HCEC 1CT (cell line): ENCODE data around the gene UACA.
"Not testable (repeated sequence)": the region's sequence is repeated elsewhere in the genome, so short reads cannot be mapped to it uniquely, and the experiment has no call there.

Source experiments
- DNase-seq: peaks from one replicate; pipeline ENCODE4 v3.0.0-alpha.2; 2017

The UACA gene

GRCh38 chr15:70707686-70708300, 55.6 kb downstream of the UACA start:
- DNase-seq, result no peak

GRCh38 chr15:70704731-70705130, 58.6 kb downstream of the UACA start:
- no peak for DNase-seq

DNA sequence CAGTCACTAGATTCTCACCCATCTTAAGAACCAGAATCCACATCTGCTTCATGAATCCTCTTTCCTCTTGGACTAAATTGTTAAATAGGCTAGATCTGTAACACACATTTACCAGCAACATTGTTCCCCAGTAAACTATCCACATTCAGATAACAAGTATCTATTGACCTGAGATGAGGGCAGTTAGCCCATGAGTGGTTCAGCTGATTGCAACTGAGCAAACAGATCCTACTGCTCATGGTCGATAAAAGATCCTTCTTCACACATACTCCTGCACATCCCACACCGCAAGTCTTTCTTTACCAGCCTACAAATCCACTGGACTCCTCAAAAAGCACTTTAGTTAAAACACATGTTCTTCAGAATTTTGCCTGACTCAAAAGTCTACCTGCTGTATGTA, 59.2 kb downstream of the UACA start:
- DNase-seq, result no peak

GRCh38 chr15:70703096-70703878, 60.1 kb downstream of the UACA start:
- peak; percentile 26 for DNase-seq

GRCh38 chr15:70702584-70702983, 60.8 kb downstream of the UACA start:
- DNase-seq, result no peak

DNA sequence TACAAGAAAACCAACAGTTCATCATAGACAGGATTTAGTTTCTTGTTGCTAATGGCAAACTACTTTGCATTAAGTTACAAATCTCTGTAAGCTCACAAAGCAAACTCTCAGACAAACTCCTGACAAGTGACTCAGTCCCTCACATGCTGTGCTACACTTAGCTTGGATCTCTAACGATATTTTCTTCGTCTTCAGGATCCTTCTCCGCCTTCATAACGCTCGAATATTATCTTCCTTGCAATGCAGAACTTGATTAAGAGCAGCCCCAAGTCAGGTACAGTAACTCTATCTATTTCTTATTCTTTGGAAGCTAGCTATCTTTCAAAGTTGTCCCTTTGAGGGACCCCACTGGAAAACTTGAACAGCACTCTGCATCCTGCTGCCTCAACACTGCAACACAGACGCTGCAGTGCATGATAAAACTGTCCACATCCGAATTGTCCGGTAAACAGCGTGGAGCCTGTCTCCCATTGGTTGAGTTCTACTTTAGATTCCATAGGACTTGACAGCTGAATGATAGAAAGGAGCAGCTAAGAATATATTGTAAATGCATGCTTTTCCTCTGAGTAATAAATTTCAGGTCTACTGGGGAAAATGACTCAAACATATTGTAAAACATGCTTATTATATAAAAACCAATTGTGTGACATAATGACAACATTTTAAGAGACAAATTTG, 61.3 kb downstream of the UACA start:
- peak; percentile 59 for DNase-seq

DNA sequence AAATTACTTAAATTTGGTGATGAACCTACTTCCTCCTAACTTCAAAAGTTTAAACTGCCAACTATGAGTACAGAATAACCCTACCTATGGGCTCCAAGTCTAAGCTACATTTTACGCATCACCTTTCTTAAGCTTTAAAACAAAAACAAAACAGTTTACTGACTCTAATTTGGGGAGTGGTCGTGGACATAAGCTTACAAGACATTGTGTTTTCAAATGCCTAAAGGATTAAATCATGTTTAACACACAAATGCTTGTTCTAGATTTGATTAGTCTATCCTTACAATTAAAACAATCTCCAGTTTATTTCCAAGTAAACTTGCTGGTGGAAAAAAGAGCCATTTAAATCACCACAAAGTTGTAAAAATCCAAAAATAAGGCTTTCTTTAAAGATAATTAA, 62.2 kb downstream of the UACA start:
- no peak for DNase-seq

DNA sequence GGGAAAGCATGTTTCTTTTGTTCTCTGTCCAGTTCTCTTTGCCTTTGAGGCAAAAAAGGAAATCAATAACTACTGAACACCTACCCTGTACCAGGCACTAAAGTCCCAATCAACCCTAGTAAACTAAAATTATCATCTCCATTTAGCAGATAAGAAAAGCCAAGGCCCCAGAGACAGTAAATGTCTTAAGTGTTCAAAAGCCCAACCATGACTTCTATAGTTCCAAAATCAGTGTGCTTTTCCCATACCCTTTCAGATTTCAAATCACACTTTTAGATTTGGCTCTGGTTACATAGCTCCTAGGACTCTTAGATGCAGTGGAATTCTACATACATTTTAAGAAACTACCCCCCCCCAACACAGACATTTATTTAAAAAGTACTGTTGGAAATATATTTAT, 63.5 kb downstream of the UACA start:
- DNase-seq, result no peak

- DNase-seq, result no peak
These were observed 64.4 kb downstream of the UACA start for GRCh38 chr15:70698836-70699390.

DNA sequence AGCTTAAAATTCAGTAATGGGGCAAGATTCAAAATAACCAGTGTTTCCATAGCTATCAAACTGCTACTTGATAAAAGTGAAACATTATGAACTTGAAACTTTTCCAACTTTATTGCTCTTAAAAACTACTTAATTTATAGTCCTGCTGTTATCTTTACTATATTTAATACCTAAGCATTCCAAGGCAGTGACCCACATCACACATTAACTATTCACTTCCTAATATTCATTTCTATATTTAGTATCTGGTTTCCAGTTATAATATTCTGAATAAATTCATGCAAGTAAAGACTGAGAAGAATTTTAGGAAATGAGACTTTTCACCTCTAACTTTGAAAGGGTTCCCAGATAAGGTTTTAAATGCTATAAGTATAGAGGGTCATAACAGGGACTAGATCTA, 64.9 kb downstream of the UACA start:
- DNase-seq, result peak; percentile 17

DNA sequence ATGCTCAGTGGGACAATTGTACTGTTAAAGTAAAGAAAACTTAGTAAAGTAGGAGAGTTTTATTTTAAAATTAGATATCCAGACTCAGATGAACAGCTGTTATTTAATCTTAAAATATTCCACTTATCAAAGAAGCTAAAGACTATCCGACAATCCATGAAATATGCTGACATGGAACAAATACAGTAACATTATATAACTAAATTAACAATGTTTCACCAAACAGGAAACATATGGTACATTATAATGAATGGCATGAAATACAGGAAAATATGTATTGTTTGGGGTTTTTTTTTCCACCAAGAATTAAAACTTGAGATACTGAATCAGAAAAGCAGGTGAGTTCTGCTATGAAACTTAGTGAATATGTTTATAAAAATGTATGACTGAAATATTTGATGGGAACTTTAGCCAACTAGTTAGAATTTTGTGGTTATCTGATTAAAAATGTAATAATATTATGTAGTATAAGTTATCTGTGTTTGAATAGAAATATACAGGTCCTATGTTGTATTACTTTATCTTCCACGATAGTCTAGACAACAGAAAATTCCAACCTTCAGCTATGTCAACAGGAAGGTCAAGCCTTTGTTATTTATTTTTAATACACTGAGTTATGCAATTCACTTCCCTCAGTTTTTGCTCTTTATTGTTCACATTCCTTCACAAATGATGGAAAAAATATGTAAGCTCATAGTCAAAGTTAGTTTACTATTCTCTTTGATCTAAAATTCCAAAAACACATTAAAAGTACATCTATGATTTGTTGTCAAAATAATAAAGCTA, 72.7 kb downstream of the UACA start:
- DNase-seq, result no peak

DNA sequence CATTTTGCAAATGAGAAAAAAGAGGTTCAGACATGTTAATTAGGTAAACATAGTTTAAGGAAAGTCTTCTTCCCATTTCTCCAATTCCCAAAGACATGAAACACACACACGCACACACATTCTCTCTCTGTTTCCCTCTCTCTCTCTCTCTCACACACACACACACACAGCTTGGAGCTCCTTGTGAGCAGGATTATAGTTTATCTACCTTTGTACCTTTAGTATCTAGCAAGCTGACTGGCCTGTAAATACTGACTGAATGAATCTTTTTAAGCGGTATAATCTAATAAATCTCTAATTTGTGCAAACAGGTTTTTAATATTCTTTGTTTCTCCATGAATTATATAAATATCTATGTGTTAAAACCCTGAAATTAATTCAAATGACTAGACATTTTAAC, 73.3 kb downstream of the UACA start:
- DNase-seq, result no peak

DNA sequence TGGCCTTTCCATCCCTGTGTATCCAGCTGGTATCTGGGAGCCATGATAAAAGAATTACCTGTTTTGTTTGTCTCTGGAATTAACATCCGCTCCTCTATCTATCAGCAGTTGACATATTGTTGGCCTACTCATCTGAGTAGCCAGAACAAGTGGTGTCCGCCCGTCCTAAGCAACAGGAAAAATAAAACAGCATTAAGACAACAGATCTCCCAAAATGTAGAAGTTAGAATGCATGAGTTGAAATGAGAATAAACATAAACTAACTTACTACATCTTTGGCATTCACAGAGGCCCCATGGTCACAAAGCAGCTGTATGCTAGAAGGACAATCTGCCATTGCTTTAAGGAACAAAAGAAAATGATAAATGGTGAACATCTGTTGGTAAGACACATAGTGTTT, 75.9 kb downstream of the UACA start:
- no peak for DNase-seq

- DNase-seq, result no peak
These were observed 82.5 kb downstream of the UACA start for GRCh38 chr15:70680817-70681216.

DNA sequence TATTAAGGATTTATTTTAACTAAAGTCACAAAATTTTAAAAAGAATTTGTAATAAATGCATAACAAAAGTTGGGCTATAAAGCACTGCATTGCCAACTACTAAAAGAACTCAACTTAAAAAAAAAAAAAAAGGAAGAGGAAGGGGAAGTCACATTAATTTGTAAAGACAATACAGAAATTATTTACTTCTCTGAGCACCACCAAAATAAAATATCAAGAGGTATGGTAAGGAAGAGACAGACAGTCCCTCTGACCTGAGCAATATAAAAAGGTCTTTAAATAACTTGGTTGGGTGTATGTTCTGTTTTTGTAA, 83.5 kb downstream of the UACA start:
- no peak for DNase-seq

DNA sequence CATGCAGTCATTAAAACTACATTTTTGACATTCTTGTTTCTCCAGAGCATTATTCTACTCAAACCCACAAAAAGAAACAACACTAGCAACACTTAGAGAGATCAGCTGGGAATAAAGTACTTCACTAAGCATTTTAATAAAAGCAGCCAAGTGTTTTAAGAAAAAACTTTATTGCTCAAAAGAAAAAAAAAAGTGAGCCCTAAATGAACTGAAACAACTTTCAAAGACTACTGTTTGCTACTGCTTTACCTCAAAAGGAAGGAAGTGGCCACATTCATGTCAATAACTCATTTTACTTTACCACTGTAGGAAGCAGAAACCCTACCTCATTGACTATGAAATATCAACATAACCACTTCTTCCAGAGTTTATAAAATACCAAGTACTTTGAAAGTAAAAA, 91.3 kb downstream of the UACA start:
- DNase-seq, result no peak

DNA sequence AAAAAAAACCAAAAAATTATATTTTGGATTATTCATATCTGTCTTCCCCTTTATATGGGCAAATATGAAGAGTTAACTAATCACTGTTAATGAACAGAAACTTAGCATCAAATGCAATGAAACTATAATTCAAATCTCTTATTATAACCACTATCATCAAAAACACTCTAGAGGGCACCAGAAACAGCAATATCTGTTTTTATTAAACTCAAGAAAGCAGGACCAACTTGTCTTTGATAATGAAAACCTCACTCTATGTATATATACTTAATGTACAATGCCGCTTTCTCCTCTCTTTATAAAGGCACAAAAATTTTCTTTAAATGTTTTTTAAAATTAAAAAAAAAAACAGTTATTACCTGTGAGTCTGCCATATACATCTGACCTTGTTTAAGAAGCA, 92.7 kb downstream of the UACA start:
- peak; percentile 9 for DNase-seq

DNA sequence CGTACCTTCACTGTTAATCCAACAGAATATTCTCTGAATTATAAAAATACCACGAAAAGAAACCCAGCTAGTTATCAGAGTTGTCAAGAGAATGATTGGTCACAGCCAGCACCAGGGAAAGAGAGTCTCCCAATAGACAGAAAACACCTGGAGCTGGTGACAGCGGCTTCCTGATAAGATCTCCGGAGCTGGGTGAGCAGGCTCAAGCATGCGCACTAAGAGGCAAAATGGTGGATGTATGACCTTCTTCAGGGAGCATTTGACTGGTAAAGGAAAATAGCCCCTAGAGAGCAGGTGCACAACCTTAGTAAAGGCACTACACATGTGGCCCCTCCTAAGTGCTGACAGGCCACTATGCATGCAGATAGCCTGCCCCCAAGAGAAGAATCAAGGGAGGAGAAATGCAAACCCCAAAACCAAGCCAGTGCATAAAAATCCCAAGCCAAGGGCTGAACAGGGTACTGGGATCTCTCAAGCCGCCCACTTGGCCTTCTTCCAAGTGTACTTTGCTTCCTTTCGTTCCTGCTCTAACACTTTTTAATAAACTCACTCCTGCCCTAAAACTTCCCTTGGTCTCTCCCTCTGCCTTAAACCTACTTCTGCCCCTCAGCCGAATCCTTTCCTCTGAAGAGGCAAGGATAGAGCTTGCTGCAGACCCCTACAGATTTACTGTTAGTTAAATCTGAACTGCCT, 93.2 kb downstream of the UACA start:
- no peak for DNase-seq

GRCh38 chr15:70669006-70669602, 94.3 kb downstream of the UACA start:
- DNase-seq, result no peak

DNA sequence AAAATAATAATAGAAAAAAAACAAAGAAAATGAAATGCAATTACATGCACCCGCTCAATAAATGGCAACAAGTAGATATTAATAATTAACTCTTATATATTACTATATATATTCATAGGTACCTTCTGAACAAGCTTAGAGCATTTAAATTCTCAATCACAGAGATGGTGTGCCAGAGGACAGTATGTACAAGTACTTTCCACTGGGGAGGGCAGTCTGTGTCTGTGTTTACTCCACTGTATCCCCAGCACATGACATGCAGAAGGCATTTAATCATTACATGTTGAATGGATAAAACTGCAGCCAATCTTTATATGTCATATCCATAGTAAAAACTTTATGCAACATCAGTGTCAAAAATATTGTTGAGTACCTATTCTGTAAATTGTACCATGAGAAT, 97.8 kb downstream of the UACA start:
- no peak for DNase-seq

DNA sequence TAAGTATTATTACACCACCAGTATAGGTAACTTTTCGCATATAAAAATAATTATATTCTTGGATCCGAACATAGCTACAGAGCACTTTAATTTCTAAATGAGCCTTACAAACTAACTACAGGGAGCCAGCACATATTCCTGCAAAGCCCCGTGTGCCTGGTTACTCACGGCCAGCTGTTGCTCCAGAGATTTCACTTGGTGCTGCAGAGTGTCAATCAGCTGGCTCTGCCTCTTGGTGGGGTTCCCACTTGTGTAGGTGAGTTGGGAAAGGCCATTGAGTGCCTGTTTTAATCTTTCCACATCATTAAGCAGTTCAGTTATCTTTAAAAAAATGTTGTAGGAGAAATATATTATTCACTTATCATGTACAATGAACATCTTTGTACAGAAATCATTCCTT, 98.9 kb downstream of the UACA start:
- DNase-seq, result no peak

- not testable (repeated sequence) for DNase-seq
These were observed 100.3 kb downstream of the UACA start for GRCh38 chr15:70663069-70663468.
